Measurements from ENCODE around the gene RAD51B. TPM values are rescaled to one million over a fixed set of nuclear protein-coding genes. Genes with fewer than 3 reads are reported as not detected.

Gene RAD51B
- polyA plus RNA-seq, 1 experiment, result 6.6 TPM

GRCh38 chr14:68157971-68158371 lies 338.4 kb downstream of the RAD51B start:
- ChIA-PET POLR2A (no interaction called here), CTCF (no interaction called here)
- H3K27ac ChIP-seq (ENCODE audit: low read depth, low read length), result no peak overlapping the region
- H3K9me3 ChIP-seq (ENCODE audit: control insufficient read depth, insufficient read depth, low read length), result no peaks in the 10 kb centered on the region
- H3K4me3 ChIP-seq (ENCODE audit: low read depth, low read length), result no peak overlapping the region
- DNase-seq (ENCODE audit: low read depth, low spot score), result no peak
- H3K27me3 ChIP-seq (ENCODE audit: control insufficient read depth, insufficient read depth, low read length), result no peaks in the 10 kb centered on the region
- TF ChIP-seq CTCF (IDR thresholded peaks at IDR 0.05; ENCODE audit: low read depth, low read length), result no peak

GRCh38 chr14:68158640-68159039 lies 339.1 kb downstream of the RAD51B start:
- Histone ChIP-seq H3K27ac (ENCODE audit: low read depth, low read length) (no peak overlapping the region), H3K27me3 (ENCODE audit: control insufficient read depth, insufficient read depth, low read length) (no peaks in the 10 kb centered on the region), H3K4me3 (ENCODE audit: low read depth, low read length) (no peak overlapping the region), H3K9me3 (ENCODE audit: control insufficient read depth, insufficient read depth, low read length) (no peaks in the 10 kb centered on the region)
- DNase-seq (ENCODE audit: low read depth, low spot score), result no peak
- no peak for TF ChIP-seq CTCF (IDR thresholded peaks at IDR 0.05; ENCODE audit: low read depth, low read length)
- CTCF ChIA-PET, result no interaction called here
- POLR2A ChIA-PET, result no interaction called here

GRCh38 chr14:68159701-68160633 lies 340.4 kb downstream of the RAD51B start:
- Histone ChIP-seq H3K9me3 (ENCODE audit: control insufficient read depth, insufficient read depth, low read length) (no peaks in the 10 kb centered on the region), H3K27me3 (ENCODE audit: control insufficient read depth, insufficient read depth, low read length) (no peaks in the 10 kb centered on the region), H3K4me3 (ENCODE audit: low read depth, low read length) (no peak overlapping the region), H3K27ac (ENCODE audit: low read depth, low read length) (no peak overlapping the region)
- TF ChIP-seq CTCF (IDR thresholded peaks at IDR 0.05; ENCODE audit: low read depth, low read length), result no peak
- ChIA-PET POLR2A (interaction anchor here (0.6 kb wide), 1 partner anchor 197 kb away, joined by 3 read pairs; no protein-coding TSS in a partner anchor), CTCF (interaction anchor here (0.6 to 1.0 kb wide), 2 partner anchors 306 to 665 kb away, joined by 3 read pairs; no protein-coding TSS in a partner anchor)
- DNase-seq (ENCODE audit: low read depth, low spot score), result no peak

- POLR2A ChIA-PET, result no interaction called here
Observed at GRCh38 chr14:68160779-68161546, 341.4 kb downstream of the RAD51B start.

More at GRCh38 chr14:68160779-68161546, 341.4 kb downstream of the RAD51B start:
- no peak for TF ChIP-seq CTCF (IDR thresholded peaks at IDR 0.05; ENCODE audit: low read depth, low read length)
- Histone ChIP-seq H3K9me3 (ENCODE audit: control insufficient read depth, insufficient read depth, low read length) (no peaks in the 10 kb centered on the region), H3K27me3 (ENCODE audit: control insufficient read depth, insufficient read depth, low read length) (no peaks in the 10 kb centered on the region), H3K4me3 (ENCODE audit: low read depth, low read length) (no peak overlapping the region), H3K27ac (ENCODE audit: low read depth, low read length) (no peak overlapping the region)
- no peak for DNase-seq (ENCODE audit: low read depth, low spot score)
- CTCF ChIA-PET, result interaction anchor here (0.6 to 1.0 kb wide), 2 partner anchors 307 to 664 kb away, joined by 3 read pairs; no protein-coding TSS in a partner anchor

All from AG04450 (cell line).